Esophagus muscularis mucosa (tissue), 3 donors: Measurements from ENCODE around the gene EVA1C.

Source experiments
- CTCF ChIP-seq, 3 experiments: fragments of 200-600 bp in 2 of 3; fragments of 450-650 bp in 1 of 3; sonication (generic) in 2 of 3; IDR thresholded peaks; one replicate each; pipeline ENCODE4 v1.5.1; 2017 to 2019; ENCODE audit warnings: antibody characterized with exemption in 3 of 3, mild to moderate bottlenecking in 2 of 3, moderate library complexity in 1 of 3
- POLR2A ChIP-seq: fragments of 450-650 bp; IDR thresholded peaks from one replicate; pipeline ENCODE4 v1.6.1; 2017; ENCODE audit warnings: antibody characterized with exemption, moderate library complexity, mild to moderate bottlenecking, low read depth

GRCh38 chr21:32455548-32455947, 43.0 kb downstream of the EVA1C start:
- TF ChIP-seq CTCF (IDR thresholded peaks at IDR 0.05) (no peak), POLR2A (no peak)
